Karpas-422 (cell line): Measurements from ENCODE around the gene FGF12. TPM values are rescaled to one million over a fixed set of nuclear protein-coding genes. Genes with fewer than 3 reads are reported as not detected.

Source experiments
- DNase-seq: peaks from one replicate; pipeline ENCODE4 v3.0.0-alpha.2; 2015
- H2AFZ ChIP-seq: fragments of 200-600 bp; sonication (generic); 2 replicates; pipeline ENCODE4 v1.6.1; 2014; ENCODE audit warnings: antibody characterized with exemption, low read length, mixed read lengths
- H3K27ac ChIP-seq: fragments of 200-600 bp; sonication (generic); 2 replicates; pipeline ENCODE4 v1.5.1; 2014; ENCODE audit warnings: mild to moderate bottlenecking, low read length, moderate library complexity
- H3K27me3 ChIP-seq: fragments of 200-600 bp; sonication (generic); 2 replicates; pipeline ENCODE4 v1.6.1; 2014; ENCODE audit warnings: low read length, mixed read lengths
- H3K36me3 ChIP-seq: fragments of 200-600 bp; sonication (generic); 2 replicates; pipeline ENCODE4 v1.6.1; 2014; ENCODE audit warnings: low read length, mixed read lengths; ENCODE audit not compliant: insufficient read depth
- H3K4me1 ChIP-seq: fragments of 200-600 bp; sonication (generic); 2 replicates; pipeline ENCODE4 v1.6.1; 2014; ENCODE audit warnings: mild to moderate bottlenecking, low read length, mixed read lengths
- H3K4me2 ChIP-seq: fragments of 200-600 bp; sonication (generic); 2 replicates; pipeline ENCODE4 v1.6.1; 2014; ENCODE audit warnings: low read length, low read depth, mild to moderate bottlenecking; ENCODE audit not compliant: poor library complexity, severe bottlenecking
- H3K4me3 ChIP-seq: fragments of 200-600 bp; sonication (generic); 2 replicates; pipeline ENCODE4 v1.5.1; 2014; ENCODE audit warnings: mild to moderate bottlenecking, antibody characterized with exemption, low read length, mixed read lengths
- H3K79me2 ChIP-seq: fragments of 200-600 bp; sonication (generic); 2 replicates; pipeline ENCODE4 v1.6.1; 2014; ENCODE audit warnings: mild to moderate bottlenecking, low read length, mixed read lengths
- H3K9ac ChIP-seq: fragments of 200-600 bp; sonication (generic); 2 replicates; pipeline ENCODE4 v1.6.0; 2014; ENCODE audit warnings: low read length
- H3K9me2 ChIP-seq: fragments of 200-600 bp; sonication (generic), shearing (Covaris generic); replicated peaks from 2 replicates; pipeline ENCODE4 v1.6.0; 2014; ENCODE audit warnings: mild to moderate bottlenecking, low read length, moderate library complexity; ENCODE audit not compliant: insufficient read depth
- H3K9me3 ChIP-seq: fragments of 300-700, 200-600 bp; sonication (generic); 2 replicates; pipeline ENCODE4 v1.6.1; 2014; ENCODE audit warnings: low read length, mixed read lengths
- H4K20me1 ChIP-seq: fragments of 200-600 bp; sonication (generic); 2 replicates; pipeline ENCODE4 v1.6.1; 2014; ENCODE audit warnings: mild to moderate bottlenecking, antibody characterized with exemption, low read length, low read depth; ENCODE audit not compliant: insufficient read depth
- total RNA-seq: library from RNA; depleted of rRNA; stranded (reverse); fragments of >200 nt; shearing (Covaris generic); gene quantifications from 2 replicates; pipeline ENCODE4 v1.2.3, GENCODE V29; 2014; ENCODE audit warnings: low replicate concordance

The FGF12 gene
- total RNA-seq, 1 experiment from 2014 or later, result not detected

GRCh38 chr3:192373032-192373431 lies 354.3 kb downstream of the FGF12 start:
- H4K20me1 ChIP-seq, result no peaks in the 10 kb centered on the region

GRCh38 chr3:192372616-192373015 lies 354.7 kb downstream of the FGF12 start:
- Histone ChIP-seq H3K9ac (no peak overlapping the region), H4K20me1 (no peaks in the 10 kb centered on the region), H2AFZ (no peak overlapping the region), H3K27ac (no peak overlapping the region), H3K9me3 (no peaks in the 10 kb centered on the region), H3K4me2 (no peak overlapping the region), H3K27me3 (no peaks in the 10 kb centered on the region), H3K36me3 (no peaks in the 10 kb centered on the region), H3K4me3 (no peak overlapping the region), H3K79me2 (no peaks in the 10 kb centered on the region), H3K9me2 (no peaks in the 10 kb centered on the region), H3K4me1 (no peaks in the 10 kb centered on the region)
- no peak for DNase-seq

More at GRCh38 chr3:192373032-192373431, 354.3 kb downstream of the FGF12 start:
- no peak overlapping the region for H3K27ac ChIP-seq
- no peak overlapping the region for H2AFZ ChIP-seq
- H3K9me3 ChIP-seq, result no peaks in the 10 kb centered on the region
- no peaks in the 10 kb centered on the region for H3K36me3 ChIP-seq
- DNase-seq, result no peak
- no peaks in the 10 kb centered on the region for H3K27me3 ChIP-seq
- H3K9ac ChIP-seq, result no peak overlapping the region
- H3K4me2 ChIP-seq, result no peak overlapping the region
- H3K4me3 ChIP-seq, result no peak overlapping the region
- H3K79me2 ChIP-seq, result no peaks in the 10 kb centered on the region
- H3K4me1 ChIP-seq, result no peaks in the 10 kb centered on the region
- no peaks in the 10 kb centered on the region for H3K9me2 ChIP-seq

GRCh38 chr3:192371870-192372400 lies 355.4 kb downstream of the FGF12 start:
- Histone ChIP-seq H3K79me2 (no peaks in the 10 kb centered on the region), H3K9ac (no peak overlapping the region), H3K27me3 (no peaks in the 10 kb centered on the region), H4K20me1 (no peaks in the 10 kb centered on the region), H3K4me2 (no peak overlapping the region), H3K36me3 (no peaks in the 10 kb centered on the region), H3K4me3 (no peak overlapping the region), H3K4me1 (no peaks in the 10 kb centered on the region), H3K27ac (no peak overlapping the region), H3K9me2 (no peaks in the 10 kb centered on the region), H2AFZ (no peak overlapping the region), H3K9me3 (no peaks in the 10 kb centered on the region)
- DNase-seq, result no peak

- Histone ChIP-seq H3K4me1 (no peaks in the 10 kb centered on the region), H2AFZ (no peak overlapping the region), H3K9me3 (no peaks in the 10 kb centered on the region), H3K9me2 (no peaks in the 10 kb centered on the region), H3K36me3 (no peaks in the 10 kb centered on the region), H3K4me2 (no peak overlapping the region), H3K4me3 (no peak overlapping the region), H4K20me1 (no peaks in the 10 kb centered on the region), H3K79me2 (no peaks in the 10 kb centered on the region), H3K27me3 (no peaks in the 10 kb centered on the region), H3K9ac (no peak overlapping the region), H3K27ac (no peak overlapping the region)
- no peak for DNase-seq
Observed at GRCh38 chr3:192367616-192368015, 359.7 kb downstream of the FGF12 start.

GRCh38 chr3:192366916-192367315 lies 360.4 kb downstream of the FGF12 start:
- H3K36me3 ChIP-seq, result no peaks in the 10 kb centered on the region
- no peaks in the 10 kb centered on the region for H3K9me2 ChIP-seq
- no peaks in the 10 kb centered on the region for H3K9me3 ChIP-seq
- H3K4me3 ChIP-seq, result no peak overlapping the region
- no peaks in the 10 kb centered on the region for H3K4me1 ChIP-seq
- H2AFZ ChIP-seq, result no peak overlapping the region
- no peaks in the 10 kb centered on the region for H3K79me2 ChIP-seq
- no peak overlapping the region for H3K4me2 ChIP-seq
- H4K20me1 ChIP-seq, result no peaks in the 10 kb centered on the region
- H3K9ac ChIP-seq, result no peak overlapping the region
- H3K27ac ChIP-seq, result no peak overlapping the region
- H3K27me3 ChIP-seq, result no peaks in the 10 kb centered on the region
- no peak for DNase-seq

- H3K4me3 ChIP-seq, result no peak overlapping the region
- no peak for DNase-seq
- H3K9me2 ChIP-seq, result no peaks in the 10 kb centered on the region
- H4K20me1 ChIP-seq, result no peaks in the 10 kb centered on the region
- H3K4me2 ChIP-seq, result no peak overlapping the region
- no peak overlapping the region for H2AFZ ChIP-seq
- H3K27me3 ChIP-seq, result no peaks in the 10 kb centered on the region
- H3K36me3 ChIP-seq, result no peaks in the 10 kb centered on the region
- no peaks in the 10 kb centered on the region for H3K79me2 ChIP-seq
- no peak overlapping the region for H3K9ac ChIP-seq
- H3K27ac ChIP-seq, result no peak overlapping the region
- H3K4me1 ChIP-seq, result no peaks in the 10 kb centered on the region
- no peaks in the 10 kb centered on the region for H3K9me3 ChIP-seq
Observed at GRCh38 chr3:192365571-192365970, 361.8 kb downstream of the FGF12 start.

GRCh38 chr3:192364316-192364715 lies 363.0 kb downstream of the FGF12 start:
- H3K36me3 ChIP-seq, result no peaks in the 10 kb centered on the region
- no peak overlapping the region for H3K9ac ChIP-seq
- no peaks in the 10 kb centered on the region for H3K27me3 ChIP-seq
- H3K79me2 ChIP-seq, result no peaks in the 10 kb centered on the region
- no peaks in the 10 kb centered on the region for H3K9me3 ChIP-seq
- H4K20me1 ChIP-seq, result no peaks in the 10 kb centered on the region
- H3K4me2 ChIP-seq, result no peak overlapping the region
- H3K9me2 ChIP-seq, result no peaks in the 10 kb centered on the region
- no peak overlapping the region for H3K27ac ChIP-seq
- no peak overlapping the region for H2AFZ ChIP-seq
- no peak overlapping the region for H3K4me3 ChIP-seq
- no peak for DNase-seq
- no peaks in the 10 kb centered on the region for H3K4me1 ChIP-seq

GRCh38 chr3:192354687-192355086 lies 372.7 kb downstream of the FGF12 start:
- no peaks in the 10 kb centered on the region for H3K36me3 ChIP-seq
- no peaks in the 10 kb centered on the region for H3K4me1 ChIP-seq
- no peaks in the 10 kb centered on the region for H3K27me3 ChIP-seq
- H2AFZ ChIP-seq, result no peak overlapping the region
- no peak overlapping the region for H3K4me3 ChIP-seq
- no peaks in the 10 kb centered on the region for H3K79me2 ChIP-seq
- H3K4me2 ChIP-seq, result no peak overlapping the region
- 0 out of 2 replicates have a peak, but pooled peaks cover 4% of the 10 kb centered on the region for H3K9me2 ChIP-seq
- H3K9me3 ChIP-seq, result no peaks in the 10 kb centered on the region
- no peak overlapping the region for H3K27ac ChIP-seq
- H4K20me1 ChIP-seq, result no peaks in the 10 kb centered on the region
- H3K9ac ChIP-seq, result no peak overlapping the region
- DNase-seq, result no peak

GRCh38 chr3:192352142-192352541 lies 375.2 kb downstream of the FGF12 start:
- Histone ChIP-seq H3K27ac (no peak overlapping the region), H3K4me1 (no peaks in the 10 kb centered on the region), H3K9me2 (no peaks in the 10 kb centered on the region), H3K27me3 (no peaks in the 10 kb centered on the region), H3K4me3 (no peak overlapping the region), H3K79me2 (no peaks in the 10 kb centered on the region), H3K36me3 (no peaks in the 10 kb centered on the region), H4K20me1 (no peaks in the 10 kb centered on the region), H3K4me2 (no peak overlapping the region), H2AFZ (no peak overlapping the region), H3K9ac (no peak overlapping the region), H3K9me3 (no peaks in the 10 kb centered on the region)
- DNase-seq, result no peak
